Stimulated activated effector memory CD8-positive, alpha-beta T cell treated with anti-CD3 and anti-CD28 coated beads, Interleukin-12 subunit alpha, Interleukin-12 subunit beta, amount 100 ng/mL, for 72 hours (primary cell): ENCODE measurements around the gene CRACR2A.

Experiments
- ATAC-seq: fragments of 150-1000 bp; cut with Tn5 transposase; 2 replicates; pipeline ENCODE4 v1.10.0; 2021
- DNase-seq, 2 donors: peaks; one replicate each; pipeline ENCODE4 v3.0.0; 2021 to 2022; ENCODE audit warnings: low spot score in 2 of 2
- H3K27ac Mint-ChIP-seq: one replicate; pipeline ENCODE4 v1.8.0; 2022; ENCODE audit warnings: mild to moderate bottlenecking, mixed read lengths
- H3K36me3 Mint-ChIP-seq: one replicate; pipeline ENCODE4 v1.8.0; 2022; ENCODE audit warnings: mild to moderate bottlenecking, mixed read lengths
- H3K4me1 Mint-ChIP-seq: one replicate; pipeline ENCODE4 v1.8.0; 2022; ENCODE audit warnings: mixed read lengths
- H3K4me3 Mint-ChIP-seq: one replicate; pipeline ENCODE4 v1.8.0; 2022; ENCODE audit warnings: mild to moderate bottlenecking, mixed read lengths
- H3K9me3 Mint-ChIP-seq: one replicate; pipeline ENCODE4 v1.8.0; 2022; ENCODE audit warnings: mixed read lengths

Gene CRACR2A

GRCh38 chr12:3761116-3761735 lies 8.3 kb upstream of the CRACR2A start:
- DNase-seq (no peak), ATAC-seq (peak; percentile 60)
- no peaks in the 10 kb centered on the region for H3K9me3 Mint-ChIP-seq
- H3K4me3 Mint-ChIP-seq: no peak overlapping the region
- peaks cover 8% of the 10 kb centered on the region for H3K4me1 Mint-ChIP-seq
- no peaks in the 10 kb centered on the region for H3K36me3 Mint-ChIP-seq
- no peak overlapping the region for H3K27ac Mint-ChIP-seq

- no peaks in the 10 kb centered on the region for H3K36me3 Mint-ChIP-seq
- no peak for ATAC-seq
- H3K4me1 Mint-ChIP-seq: peaks cover 8% of the 10 kb centered on the region
- no peak overlapping the region for H3K4me3 Mint-ChIP-seq
- DNase-seq: no peak
- H3K27ac Mint-ChIP-seq: peak overlapping the region; percentile 1
- H3K9me3 Mint-ChIP-seq: no peaks in the 10 kb centered on the region
Measured at GRCh38 chr12:3759878-3760277, 7.0 kb upstream of the CRACR2A start.

GRCh38 chr12:3757261-3757660 lies 4.4 kb upstream of the CRACR2A start:
- Mint-ChIP-seq H3K4me1 (peaks cover 27% of the 10 kb centered on the region), H3K9me3 (no peaks in the 10 kb centered on the region), H3K4me3 (no peak overlapping the region), H3K27ac (no peak overlapping the region), H3K36me3 (peaks cover 16% of the 10 kb centered on the region)
- no peak for DNase-seq
- no peak for ATAC-seq

GRCh38 chr12:3755898-3756297 lies 3.0 kb upstream of the CRACR2A start:
- Mint-ChIP-seq H3K4me3 (no peak overlapping the region), H3K4me1 (peaks cover 40% of the 10 kb centered on the region), H3K36me3 (peaks cover 30% of the 10 kb centered on the region), H3K9me3 (no peaks in the 10 kb centered on the region), H3K27ac (peak overlapping the region; percentile 10)
- ATAC-seq: no peak
- no peak for DNase-seq

GRCh38 chr12:3753544-3754284 lies 805 bp upstream of the CRACR2A start:
- H3K9me3 Mint-ChIP-seq: no peaks in the 10 kb centered on the region
- DNase-seq (peak in 1 of 2 donors; percentile 63), ATAC-seq (no peak)
- peaks cover 37% of the 10 kb centered on the region for H3K36me3 Mint-ChIP-seq
- peak overlapping the region; percentile 89 for H3K4me3 Mint-ChIP-seq
- H3K27ac Mint-ChIP-seq: peak overlapping the region; percentile 99
- H3K4me1 Mint-ChIP-seq: peaks cover 58% of the 10 kb centered on the region

- Mint-ChIP-seq H3K27ac (peak overlapping the region; percentile 99), H3K4me3 (peak overlapping the region; percentile 89), H3K4me1 (peaks cover 73% of the 10 kb centered on the region), H3K9me3 (no peaks in the 10 kb centered on the region), H3K36me3 (peaks cover 41% of the 10 kb centered on the region)
- peak; percentile 87 for ATAC-seq
- DNase-seq: peak; percentile 51 to 84
Measured at GRCh38 chr12:3752096-3752709, 706 bp downstream of the CRACR2A start.

GRCh38 chr12:3751151-3752095 lies 1.5 kb downstream of the CRACR2A start:
- H3K4me1 Mint-ChIP-seq: peaks cover 76% of the 10 kb centered on the region
- peak overlapping the region; percentile 89 for H3K4me3 Mint-ChIP-seq
- peak in 1 of 2 donors; percentile 54 for DNase-seq
- no peaks in the 10 kb centered on the region for H3K9me3 Mint-ChIP-seq
- ATAC-seq: no peak
- peaks cover 49% of the 10 kb centered on the region for H3K36me3 Mint-ChIP-seq
- peak overlapping the region; percentile 99 for H3K27ac Mint-ChIP-seq

- Mint-ChIP-seq H3K27ac (peak overlapping the region; percentile 99), H3K9me3 (no peaks in the 10 kb centered on the region), H3K4me3 (peak overlapping the region; percentile 89), H3K4me1 (peaks cover 82% of the 10 kb centered on the region), H3K36me3 (peaks cover 56% of the 10 kb centered on the region)
- no peak for ATAC-seq
- peak in 1 of 2 donors; percentile 46 for DNase-seq
Measured at GRCh38 chr12:3750616-3751015, 2.3 kb downstream of the CRACR2A start.

GRCh38 chr12:3748620-3749019 lies 4.3 kb downstream of the CRACR2A start:
- H3K36me3 Mint-ChIP-seq: peaks cover 70% of the 10 kb centered on the region
- peak overlapping the region; percentile 93 for H3K27ac Mint-ChIP-seq
- no peaks in the 10 kb centered on the region for H3K9me3 Mint-ChIP-seq
- ATAC-seq (no peak), DNase-seq (peak in 1 of 2 donors; percentile 47)
- no peak overlapping the region for H3K4me3 Mint-ChIP-seq
- H3K4me1 Mint-ChIP-seq: peaks cover 88% of the 10 kb centered on the region

GRCh38 chr12:3747976-3748619 lies 4.8 kb downstream of the CRACR2A start:
- Mint-ChIP-seq H3K4me1 (peaks cover 90% of the 10 kb centered on the region), H3K9me3 (no peaks in the 10 kb centered on the region), H3K4me3 (peak overlapping the region; percentile 70), H3K36me3 (peaks cover 70% of the 10 kb centered on the region), H3K27ac (peak overlapping the region; percentile 93)
- no peak for ATAC-seq
- DNase-seq: peak in 1 of 2 donors; percentile 46

GRCh38 chr12:3747543-3747942 lies 5.4 kb downstream of the CRACR2A start:
- ATAC-seq (no peak), DNase-seq (peak in 1 of 2 donors; percentile 46)
- peak overlapping the region; percentile 70 for H3K4me3 Mint-ChIP-seq
- H3K36me3 Mint-ChIP-seq: peaks cover 71% of the 10 kb centered on the region
- no peaks in the 10 kb centered on the region for H3K9me3 Mint-ChIP-seq
- H3K27ac Mint-ChIP-seq: peak overlapping the region; percentile 93
- peaks cover 95% of the 10 kb centered on the region for H3K4me1 Mint-ChIP-seq

- H3K4me3 Mint-ChIP-seq: peak overlapping the region; percentile 70
- H3K27ac Mint-ChIP-seq: peak overlapping the region; percentile 93
- H3K36me3 Mint-ChIP-seq: peaks cover 67% of the 10 kb centered on the region
- no peaks in the 10 kb centered on the region for H3K9me3 Mint-ChIP-seq
- no peak for ATAC-seq
- peak in 1 of 2 donors; percentile 45 for DNase-seq
- H3K4me1 Mint-ChIP-seq: peaks cover 95% of the 10 kb centered on the region
Measured at GRCh38 chr12:3746758-3747157, 6.2 kb downstream of the CRACR2A start.

- Mint-ChIP-seq H3K27ac (peak overlapping the region; percentile 93), H3K4me1 (peaks cover 90% of the 10 kb centered on the region), H3K36me3 (peaks cover 61% of the 10 kb centered on the region), H3K9me3 (no peaks in the 10 kb centered on the region), H3K4me3 (peak overlapping the region; percentile 70)
- ATAC-seq (no peak), DNase-seq (peak in 1 of 2 donors; percentile 50)
Measured at GRCh38 chr12:3745152-3745551, 7.8 kb downstream of the CRACR2A start.

- no peaks in the 10 kb centered on the region for H3K9me3 Mint-ChIP-seq
- H3K27ac Mint-ChIP-seq: peak overlapping the region; percentile 93
- ATAC-seq: peak; percentile 25
- H3K36me3 Mint-ChIP-seq: peaks cover 68% of the 10 kb centered on the region
- peak in 1 of 2 donors; percentile 64 for DNase-seq
- peaks cover 85% of the 10 kb centered on the region for H3K4me1 Mint-ChIP-seq
- peak overlapping the region; percentile 70 for H3K4me3 Mint-ChIP-seq
Measured at GRCh38 chr12:3744229-3744901, 8.5 kb downstream of the CRACR2A start.
